Measurements from ENCODE around the gene PRR14.
"Not testable (repeated sequence)": the region's sequence is repeated elsewhere in the genome, so short reads cannot be mapped to it uniquely, and the experiment has no call there.

The PRR14 gene

GRCh38 chr16:30692396-30693064, 41.8 kb downstream of the PRR14 start:
- peak; percentile 76 to 86 for DNase-seq

GRCh38 chr16:30694926-30695693, 44.4 kb downstream of the PRR14 start:
- peak in 1 of 2 donors; percentile 39 for DNase-seq

GRCh38 chr16:30696646-30697045, 45.9 kb downstream of the PRR14 start:
- DNase-seq = not testable (repeated sequence)

GRCh38 chr16:30697264-30698138, 46.7 kb downstream of the PRR14 start:
- DNase-seq = peak in 1 of 2 donors; percentile 97

GRCh38 chr16:30698139-30698815, 47.5 kb downstream of the PRR14 start:
- peak; percentile 93 to 97 for DNase-seq

- peak; percentile 86 to 89 for DNase-seq
Observed at GRCh38 chr16:30698816-30699614, 48.3 kb downstream of the PRR14 start, which contains the start of gene SRCAP. Gene SRCAP, plus strand, starts transcription at chr16:30699171. Its CDS starts 1,654 bp downstream, at chr16:30700825.

GRCh38 chr16:30699615-30700099, 48.9 kb downstream of the PRR14 start:
- DNase-seq = no peak

- DNase-seq = no peak
Observed at GRCh38 chr16:30700491-30700890, 49.7 kb downstream of the PRR14 start.

GRCh38 chr16:30700971-30701370, 50.2 kb downstream of the PRR14 start:
- no peak for DNase-seq

- DNase-seq = not testable (repeated sequence)
Observed at GRCh38 chr16:30703071-30703470, 52.3 kb downstream of the PRR14 start.

- no peak for DNase-seq
Observed at GRCh38 chr16:30703971-30704370, 53.2 kb downstream of the PRR14 start.

Data from inflammatory macrophage (primary cell).